HG03039 (cell line): ENCODE results near the gene PPM1M.
"Not testable (repeated sequence)": the region's sequence is repeated elsewhere in the genome, so short reads cannot be mapped to it uniquely, and the experiment has no call there.

Source experiments
- ATAC-seq: cut with Tn5 transposase; IDR thresholded peaks from one replicate; pipeline ENCODE4 v1.9.1; 2021; ENCODE audit warnings: mild to moderate bottlenecking, moderate library complexity; ENCODE audit not compliant: unreplicated experiment

Gene PPM1M

DNA sequence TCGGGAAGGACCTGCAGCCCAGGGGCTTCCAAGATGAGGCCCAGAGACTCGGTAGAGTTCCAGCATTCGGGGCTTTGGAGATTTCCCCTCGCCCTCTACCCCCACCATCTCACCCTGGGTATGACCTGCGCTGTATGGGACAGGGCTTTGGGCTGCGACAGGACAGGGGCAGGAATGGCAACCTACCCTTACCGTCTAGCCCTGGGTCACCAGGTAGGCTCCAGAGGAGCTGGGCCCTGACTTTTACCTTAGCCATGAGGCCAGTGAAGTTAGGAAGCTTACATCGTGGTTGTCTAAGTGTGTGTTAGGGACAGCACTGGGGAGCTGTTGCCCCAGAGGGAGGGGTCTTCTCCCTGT, 683 bp downstream of the PPM1M start:
- no peak for ATAC-seq

- no peak for ATAC-seq
Observed at GRCh38 chr3:52246728-52247408, 1.3 kb downstream of the PPM1M start.

- no peak for ATAC-seq
Observed at GRCh38 chr3:52247409-52248164, 2.0 kb downstream of the PPM1M start.

- ATAC-seq, result no peak
Observed at GRCh38 chr3:52248165-52248541, 2.6 kb downstream of the PPM1M start.

- ATAC-seq, result no peak
Observed at GRCh38 chr3:52248816-52249547, 3.4 kb downstream of the PPM1M start.

- no peak for ATAC-seq
Observed at GRCh38 chr3:52249683-52250082, 4.1 kb downstream of the PPM1M start.

- ATAC-seq, result no peak
Observed at GRCh38 chr3:52250122-52250521, 4.6 kb downstream of the PPM1M start.

GRCh38 chr3:52253314-52254304, 8.1 kb downstream of the PPM1M start:
- peak; percentile 91 for ATAC-seq

DNA sequence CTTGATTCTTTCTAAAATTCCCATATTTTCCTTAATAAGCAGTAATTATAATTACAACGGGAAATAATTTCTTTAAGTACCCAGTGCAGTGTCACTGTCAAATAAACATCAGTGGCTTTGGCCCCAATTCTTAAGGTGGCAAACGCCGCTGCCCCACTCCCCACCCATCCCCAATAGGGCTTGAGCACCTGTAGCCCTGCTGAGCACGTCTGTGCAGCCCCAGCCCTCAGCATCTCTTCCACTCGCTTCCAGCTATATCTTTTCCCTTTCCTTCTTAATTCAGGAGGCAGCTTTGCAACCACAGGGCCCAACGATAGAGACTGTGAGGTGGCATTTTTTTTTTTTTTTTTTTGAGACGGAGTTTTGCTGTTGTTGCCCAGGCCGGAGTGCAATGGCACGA, 9.0 kb downstream of the PPM1M start:
- ATAC-seq, result no peak

DNA sequence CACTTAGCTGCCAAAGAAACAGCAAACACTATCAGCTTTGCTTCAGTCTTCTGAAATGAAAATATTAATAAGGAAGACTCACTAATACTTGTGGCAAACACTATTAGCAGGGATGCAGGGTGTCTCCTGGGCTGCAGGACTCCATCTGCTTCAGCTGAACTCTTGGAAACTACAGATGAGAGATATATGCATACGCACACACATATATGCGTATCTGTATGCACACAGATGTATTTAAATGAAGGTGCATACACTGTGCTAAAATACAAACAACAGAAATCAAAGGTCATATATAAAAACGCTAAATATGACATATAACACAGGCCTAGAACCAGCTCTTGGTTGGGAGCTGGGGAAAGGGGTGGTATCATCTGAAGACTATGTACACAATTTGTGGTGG, 10.6 kb downstream of the PPM1M start:
- ATAC-seq, result no peak

GRCh38 chr3:52256622-52257021, 11.1 kb downstream of the PPM1M start:
- no peak for ATAC-seq

DNA sequence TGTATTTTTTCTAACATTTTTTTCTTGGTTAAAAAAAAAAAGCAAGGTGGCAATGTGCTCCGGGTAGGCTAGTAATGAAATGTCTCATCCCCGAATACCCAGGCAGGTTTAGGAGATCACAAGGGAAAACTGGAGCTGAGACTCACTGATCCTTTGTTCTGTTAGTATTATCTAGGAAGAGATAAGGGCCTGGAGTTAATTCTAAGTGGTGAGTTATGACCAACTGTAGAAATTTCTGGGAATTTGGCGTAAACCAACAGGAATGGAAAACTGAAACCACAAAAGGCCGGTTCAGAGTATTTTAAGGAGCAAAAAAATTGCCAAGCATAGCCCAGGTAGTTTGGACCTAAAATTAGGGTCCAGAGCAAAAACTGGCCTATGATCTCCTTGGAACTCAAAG, 12.4 kb downstream of the PPM1M start:
- no peak for ATAC-seq

GRCh38 chr3:52259035-52259434, 13.5 kb downstream of the PPM1M start:
- ATAC-seq, result no peak

- no peak for ATAC-seq
Observed at GRCh38 chr3:52259448-52259847, 13.9 kb downstream of the PPM1M start.

- no peak for ATAC-seq
Observed at GRCh38 chr3:52262447-52262846, 16.9 kb downstream of the PPM1M start.

- ATAC-seq, result no peak
Observed at GRCh38 chr3:52265387-52265786, 19.8 kb downstream of the PPM1M start.

DNA sequence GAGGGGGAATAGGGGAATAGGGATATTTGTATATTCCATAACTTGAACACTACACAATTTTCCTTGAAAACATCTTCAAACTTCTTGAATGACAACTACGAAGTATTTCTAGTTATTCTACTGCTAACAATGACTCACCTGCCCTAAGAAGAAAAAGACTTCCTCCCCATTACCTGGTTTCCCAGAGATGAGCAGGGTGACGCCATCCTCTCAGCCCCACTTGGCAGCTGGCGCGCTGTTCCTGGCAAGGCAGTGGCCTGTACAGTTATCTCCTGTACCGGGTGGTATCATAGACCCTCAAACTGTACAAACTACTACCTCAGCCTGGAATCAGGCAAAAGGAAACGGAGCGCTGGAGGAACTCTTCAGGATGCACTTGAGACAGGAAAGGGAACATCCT, 22.5 kb downstream of the PPM1M start:
- no peak for ATAC-seq

DNA sequence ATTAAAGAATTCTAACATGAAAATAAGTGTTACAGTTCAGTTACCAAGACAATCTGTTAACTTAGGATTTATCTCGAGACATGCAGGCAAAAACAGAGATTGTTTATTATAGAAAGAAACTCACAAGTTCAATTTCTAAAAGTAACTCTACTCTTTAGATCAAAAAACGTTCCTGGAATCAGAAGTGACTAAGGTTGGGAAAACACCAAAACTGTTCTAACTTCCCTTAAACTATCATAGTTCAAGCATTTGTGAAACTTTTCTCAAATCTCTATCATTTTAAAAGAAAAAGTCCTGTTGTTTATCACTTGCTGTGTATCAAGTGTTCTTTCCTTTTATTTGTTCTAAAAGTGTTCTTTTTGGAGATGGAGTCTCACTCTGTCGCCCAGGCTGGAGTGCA, 24.2 kb downstream of the PPM1M start:
- ATAC-seq, result no peak

GRCh38 chr3:52270252-52270754, 24.7 kb downstream of the PPM1M start:
- no peak for ATAC-seq

DNA sequence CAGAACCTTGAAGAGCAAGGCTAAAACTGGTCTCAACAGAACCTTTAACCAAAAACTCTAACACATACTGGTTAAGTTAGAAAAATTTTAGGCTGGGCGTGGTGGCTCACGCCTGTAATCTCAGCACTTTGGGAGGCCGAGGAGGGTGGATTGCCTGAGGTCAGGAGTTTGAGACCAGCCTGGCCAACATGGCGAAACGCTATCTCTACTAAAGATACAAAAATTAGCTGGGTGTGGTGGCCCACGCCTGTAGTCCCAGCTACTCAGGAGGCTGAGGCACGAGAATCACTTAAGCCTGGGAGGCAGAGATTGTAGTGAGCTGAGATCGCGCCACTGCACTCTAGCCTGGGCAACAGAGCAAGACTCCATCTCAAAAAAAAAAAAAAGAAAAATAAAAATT, 26.6 kb downstream of the PPM1M start:
- ATAC-seq, result not testable (repeated sequence)

DNA sequence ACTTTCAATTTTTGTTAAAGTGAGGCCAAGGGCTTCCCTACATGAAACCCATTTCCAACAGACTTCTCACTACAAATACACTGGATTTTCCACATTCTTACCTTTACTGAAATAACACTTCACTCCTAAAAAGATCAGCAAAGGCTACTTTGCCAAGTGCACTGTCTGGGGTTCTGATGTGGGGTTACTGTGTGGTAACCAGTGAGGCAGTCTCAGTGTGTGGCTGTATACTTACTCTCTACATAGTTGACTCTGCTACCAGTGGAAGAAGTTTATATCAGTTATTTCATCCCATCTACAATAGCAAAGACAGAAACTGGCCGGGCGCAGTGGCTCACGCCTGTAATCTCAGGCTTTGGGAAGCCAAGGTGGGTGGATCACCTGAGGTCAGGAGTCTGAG, 27.3 kb downstream of the PPM1M start:
- no peak for ATAC-seq
